Left lung (tissue), 10 donors: ENCODE measurements around the gene CCDC57. TPM values are rescaled to one million over a fixed set of nuclear protein-coding genes. Genes with fewer than 3 reads are reported as not detected.

Experiments
- ATAC-seq: fragments of 200-7000 bp; cut with Tn5 transposase; one replicate; pipeline ENCODE4 v1.9.1; 2020; ENCODE audit warnings: moderate library complexity
- DNase-seq, 4 donors: peaks; one replicate each; pipeline ENCODE4 v3.0.0-alpha.2; 2013 to 2020
- H3K27ac ChIP-seq, 2 donors: fragments of 200-600 bp; sonication (generic) in 1 of 2; one replicate each; pipeline versions ENCODE4 v1.5.0 to v1.8.0; 2020 to 2021
- H3K27me3 ChIP-seq, 2 donors: fragments of 200-600 bp; sonication (generic) in 1 of 2; one replicate each; pipeline versions ENCODE4 v1.5.0 to v1.8.0; 2020 to 2021
- H3K36me3 ChIP-seq, 2 donors: fragments of 200-600 bp; sonication (generic) in 1 of 2; one replicate each; pipeline versions ENCODE4 v1.5.0 to v1.8.0; 2020 to 2021
- H3K4me1 ChIP-seq, 2 donors: fragments of 200-600 bp; one replicate each; pipeline ENCODE4 v1.8.0; 2021
- H3K4me3 ChIP-seq, 2 donors: fragments of 200-600 bp; sonication (generic) in 1 of 2; one replicate each; pipeline versions ENCODE4 v1.5.0 to v1.8.0; 2020 to 2021; ENCODE audit warnings: mild to moderate bottlenecking in 1 of 2
- H3K9me3 ChIP-seq, 2 donors: fragments of 200-600 bp; sonication (generic) in 1 of 2; one replicate each; pipeline versions ENCODE4 v1.5.0 to v1.8.0; 2020 to 2021
- CTCF ChIP-seq, 2 donors: fragments of 200-600 bp; sonication (generic) in 1 of 2; IDR thresholded peaks; one replicate each; pipeline versions ENCODE4 v1.5.0 to v1.8.0; 2021; ENCODE audit warnings: antibody characterized with exemption in 2 of 2
- intact Hi-C, 2 donors: fragments of 100-400 bp; cut with DNase I; formaldehyde crosslinking; loops; one replicate each; pipeline versions ENCODE4 v1.11.2 to v1.14.2; 2022
- polyA plus RNA-seq, 6 donors: library from polyadenylated mRNA; unstranded; fragments of 120-200 nt; gene quantifications; one replicate each; pipeline ENCODE4 v1.2.1, GENCODE V29; 2013; ENCODE audit not compliant: insufficient read length in 6 of 6
- total RNA-seq, 2 donors: library from RNA; stranded (reverse); fragmentation: NEBNext Ultra II Directional; extraction: Animal tissue kit (Norgen Biotek cat#: 25700); gene quantifications; one replicate each; pipeline ENCODE4 v1.2.1, GENCODE V29; 2021
- donor health status: DM: no; HTN: yes; CAD: no.
- donor health status: DM: no; HTN: no; CAD: no.

CCDC57 gene
- total and polyA plus RNA-seq, 8 donors, result 41.7 to 73.4 (median 59.8) TPM

- TF ChIP-seq CTCF (IDR thresholded peaks at IDR 0.05), result no peak
- H3K27ac ChIP-seq, result no peak overlapping the region
- H3K27me3 ChIP-seq, result no peaks in the 10 kb centered on the region
- peaks cover 0 to 24% of the 10 kb centered on the region in 2 donors for H3K4me1 ChIP-seq
- DNase-seq, result peak in 2 of 4 donors; percentile 27 to 79
- H3K4me3 ChIP-seq, result no peak overlapping the region
- peaks cover 14 to 96% of the 10 kb centered on the region in 2 donors for H3K36me3 ChIP-seq
- ATAC-seq, result no peak
- intact Hi-C loops, result no loop called here
- no peaks in the 10 kb centered on the region for H3K9me3 ChIP-seq
Observed at GRCh38 chr17:82248815-82249674, 36.4 kb upstream of the CCDC57 start.

DNA sequence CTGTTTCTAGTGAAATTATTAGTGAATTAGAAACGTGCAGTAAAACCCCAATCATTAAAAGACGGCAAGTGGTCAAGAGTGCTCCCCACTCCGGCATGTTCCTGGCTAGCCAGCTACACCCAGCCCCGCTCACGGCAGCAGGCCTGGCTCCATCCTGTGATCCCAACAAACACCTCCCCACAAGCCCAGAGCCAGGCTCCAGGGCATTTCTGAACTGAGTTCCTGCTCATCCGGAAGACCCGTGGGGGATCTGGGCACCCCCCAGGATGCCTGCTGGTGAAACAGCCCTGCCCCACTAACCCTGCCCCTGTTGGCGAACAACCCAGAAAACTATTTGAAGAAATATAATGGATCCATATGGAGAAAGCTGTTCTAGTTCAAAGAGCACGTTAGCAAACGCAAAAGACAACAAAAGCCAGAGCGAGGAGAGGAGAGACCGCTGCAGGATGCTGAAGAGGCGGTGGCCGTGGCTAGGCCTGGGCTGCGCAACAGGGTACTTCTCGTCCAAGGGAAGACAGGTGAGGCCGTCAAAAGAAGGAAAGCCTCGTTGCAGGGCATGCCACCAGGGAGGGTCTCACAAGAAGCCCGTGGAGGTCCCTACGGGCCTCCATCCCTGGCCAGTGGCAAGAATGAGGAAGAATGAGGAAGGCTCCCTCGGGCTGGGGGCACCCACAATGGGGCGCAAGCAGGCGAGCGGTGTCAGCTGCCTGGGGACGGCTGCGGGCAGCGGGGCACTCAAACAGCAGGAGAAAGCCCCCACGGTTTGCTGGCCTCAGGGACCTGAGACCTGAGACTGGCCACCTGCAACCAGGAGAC, 35.4 kb upstream of the CCDC57 start:
- no peak for ATAC-seq
- Histone ChIP-seq H3K4me1 (peaks cover 3 to 32% of the 10 kb centered on the region in 2 donors), H3K4me3 (no peak overlapping the region), H3K9me3 (no peaks in the 10 kb centered on the region), H3K36me3 (peaks cover 14 to 100% of the 10 kb centered on the region in 2 donors), H3K27me3 (no peaks in the 10 kb centered on the region), H3K27ac (no peak overlapping the region)
- DNase-seq, result peak in 1 of 4 donors; percentile 71
- no peak for TF ChIP-seq CTCF (IDR thresholded peaks at IDR 0.05)
- intact Hi-C loops, result no loop called here

DNA sequence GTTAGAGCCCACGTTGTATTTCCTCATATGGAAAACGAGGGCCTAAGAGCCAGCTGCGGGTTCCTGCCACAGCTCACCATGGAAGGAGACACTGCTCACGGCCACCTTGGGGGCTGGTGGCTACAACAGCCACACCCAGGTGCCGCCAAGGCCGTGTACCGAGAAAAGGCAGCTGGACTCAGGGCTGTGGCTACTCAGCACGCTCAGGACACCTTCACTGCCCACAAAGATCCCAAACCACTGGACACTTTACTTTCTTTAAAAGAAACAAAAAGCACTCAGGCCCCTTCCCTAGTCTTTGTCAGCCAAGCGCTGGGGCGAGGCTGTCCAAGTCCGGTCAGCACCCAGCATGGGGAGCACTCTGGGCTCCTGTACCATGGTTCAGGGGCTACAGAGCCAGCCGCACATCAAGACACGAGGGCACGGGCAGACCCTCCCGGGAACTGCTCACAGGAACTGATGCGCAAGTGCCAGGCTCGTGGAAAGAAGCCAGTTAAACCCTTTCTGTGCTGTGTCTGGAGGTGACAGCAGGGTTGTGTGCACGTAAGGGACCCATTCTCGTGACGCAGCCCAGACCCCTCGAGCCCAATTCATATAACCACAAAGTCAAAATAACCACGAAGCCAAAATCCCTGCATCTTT, 34.7 kb upstream of the CCDC57 start:
- peak overlapping the region; percentile 26 to 53 for H3K27ac ChIP-seq
- DNase-seq (peak in 1 of 4 donors; percentile 43), ATAC-seq (no peak)
- H3K36me3 ChIP-seq, result peaks cover 14 to 100% of the 10 kb centered on the region in 2 donors
- no peak for TF ChIP-seq CTCF (IDR thresholded peaks at IDR 0.05)
- no peaks in the 10 kb centered on the region for H3K27me3 ChIP-seq
- H3K9me3 ChIP-seq, result no peaks in the 10 kb centered on the region
- intact Hi-C loops, result no loop called here
- no peak overlapping the region for H3K4me3 ChIP-seq
- H3K4me1 ChIP-seq, result peaks cover 10 to 40% of the 10 kb centered on the region in 2 donors

DNA sequence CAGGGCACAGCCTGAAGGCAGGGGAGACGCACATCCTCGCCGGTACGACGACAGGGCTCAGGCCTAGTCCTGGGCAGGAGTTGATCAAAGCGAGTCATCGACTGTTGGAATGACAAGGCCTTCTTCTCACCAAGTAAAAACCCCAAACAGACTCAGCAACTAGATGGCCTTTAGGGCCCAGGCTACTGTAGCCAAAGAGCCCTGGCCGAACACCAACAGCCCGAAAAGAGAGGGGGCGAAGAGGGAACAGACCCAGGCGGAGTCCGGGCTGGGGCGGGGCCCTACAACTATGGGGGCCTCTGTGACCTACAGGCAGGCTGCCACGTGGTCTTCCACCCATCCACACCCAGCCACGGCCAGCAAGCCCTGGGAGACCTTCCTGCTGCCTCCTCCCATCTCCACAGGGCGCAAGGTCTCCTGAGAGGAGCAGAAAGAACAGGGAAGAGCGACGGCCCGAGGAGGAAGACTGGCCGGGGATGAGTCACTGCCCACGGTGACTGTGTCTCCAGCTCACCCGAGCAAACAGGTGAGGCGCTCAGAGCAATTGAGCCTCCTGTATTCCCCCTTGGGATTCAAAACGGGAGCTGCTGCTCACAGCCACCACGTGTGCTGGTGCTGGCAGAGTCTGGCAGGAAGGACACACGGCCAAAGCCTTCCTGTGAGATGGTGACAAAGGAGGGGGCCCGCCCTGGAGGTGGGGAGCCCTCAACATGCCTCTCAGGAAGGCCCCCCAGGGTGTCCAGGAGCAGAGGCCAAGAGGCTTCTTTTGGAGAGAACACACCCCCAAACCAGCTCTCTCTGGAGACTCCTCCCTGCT, 33.9 kb upstream of the CCDC57 start:
- peak in 1 of 4 donors; percentile 82 for DNase-seq
- no peaks in the 10 kb centered on the region for H3K9me3 ChIP-seq
- TF ChIP-seq CTCF (IDR thresholded peaks at IDR 0.05), result no peak
- intact Hi-C loops, result no loop called here
- H3K36me3 ChIP-seq, result peaks cover 13 to 95% of the 10 kb centered on the region in 2 donors
- peaks cover 18 to 47% of the 10 kb centered on the region in 2 donors for H3K4me1 ChIP-seq
- no peaks in the 10 kb centered on the region for H3K27me3 ChIP-seq
- peak overlapping the region; percentile 26 to 53 for H3K27ac ChIP-seq
- H3K4me3 ChIP-seq, result no peak overlapping the region
- no peak for ATAC-seq
